NCI-H2081 treated with DMSO at 0.1 percent for 48 hours (cell line): ENCODE results near the gene SSBP3.
"Not testable (repeated sequence)": the region's sequence is repeated elsewhere in the genome, so short reads cannot be mapped to it uniquely, and the experiment has no call there.

ENCODE experiments used
- DNase-seq: peaks from one replicate; lab custom pipeline; 2025; lab: John Stamatoyannopoulos, UW

SSBP3 gene

DNA sequence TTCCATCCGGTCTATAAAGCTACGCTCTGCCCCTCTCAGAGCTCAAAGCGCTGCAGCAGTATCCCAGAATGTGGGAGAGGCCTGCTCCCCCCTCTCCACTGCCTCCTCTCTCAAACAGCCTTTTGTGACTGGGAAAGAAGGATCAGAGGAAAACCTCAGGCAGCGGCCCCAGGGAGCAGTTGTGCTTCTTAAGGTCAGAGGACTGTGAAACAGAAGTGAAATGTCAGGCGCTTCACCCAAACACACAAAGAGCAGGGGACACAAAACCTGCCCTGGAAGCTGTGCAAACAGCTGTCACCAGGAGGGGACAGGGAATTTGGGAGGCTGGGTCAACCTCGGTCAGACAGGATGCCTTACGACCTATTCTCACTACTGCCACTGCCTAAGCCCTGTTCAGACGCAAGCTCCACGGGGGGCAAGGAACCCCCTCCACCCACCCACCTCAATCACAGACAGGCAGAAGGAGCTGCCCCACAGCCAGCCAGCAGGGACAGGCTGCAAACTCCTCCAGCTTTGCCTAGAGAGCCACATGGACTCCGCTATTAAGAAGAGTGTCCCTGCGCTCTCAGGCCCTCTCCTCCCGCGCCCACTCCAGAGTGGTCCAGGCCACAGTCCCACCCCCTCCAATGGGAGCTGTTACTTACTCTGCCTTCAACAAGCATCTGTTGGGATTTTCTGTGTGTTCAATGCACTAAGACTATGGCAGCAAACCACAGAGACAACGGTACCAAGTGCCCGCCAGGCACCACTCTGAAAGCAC is 14.6 kb downstream of the SSBP3 start:
- no peak for DNase-seq

DNA sequence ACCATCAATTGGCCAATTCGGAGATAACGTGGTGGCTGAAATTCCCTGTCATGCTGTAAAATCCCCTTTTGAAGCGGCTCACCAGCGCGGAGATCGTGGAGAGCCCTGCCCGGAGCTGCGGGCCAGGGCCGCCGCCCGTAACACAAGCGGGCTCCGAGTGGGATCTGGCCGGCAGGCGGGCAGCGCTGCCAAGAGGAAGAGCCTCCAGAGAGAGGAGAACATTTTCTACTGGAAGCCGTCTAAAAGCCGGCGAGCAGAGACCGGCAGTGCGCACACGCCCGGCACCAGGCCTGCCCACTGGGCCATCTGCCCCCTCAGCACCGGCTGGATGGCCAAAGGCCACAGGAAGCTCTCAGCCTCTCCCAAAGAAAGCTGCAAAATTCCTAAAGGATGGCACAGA is 15.5 kb downstream of the SSBP3 start:
- DNase-seq: no peak

DNA sequence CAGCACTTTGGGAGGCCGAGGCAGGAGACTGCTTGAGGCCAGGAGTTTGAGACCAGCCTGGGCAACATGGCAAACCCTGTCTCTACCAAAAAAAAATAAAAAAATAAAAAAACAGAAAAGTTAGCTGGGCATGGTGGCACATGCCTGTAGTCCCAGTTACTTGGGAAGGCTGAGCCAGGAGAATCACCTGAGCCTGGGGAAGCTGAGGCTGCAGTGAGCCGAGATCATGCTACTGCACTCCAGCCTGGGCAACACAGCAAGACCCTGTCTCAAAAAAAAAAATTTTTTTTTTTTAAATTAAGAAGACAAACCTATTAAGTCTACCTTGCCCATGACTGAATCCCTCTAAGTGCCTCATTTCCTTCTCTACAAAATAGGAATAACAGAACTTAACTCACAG is 16.6 kb downstream of the SSBP3 start:
- DNase-seq: not testable (repeated sequence)

DNA sequence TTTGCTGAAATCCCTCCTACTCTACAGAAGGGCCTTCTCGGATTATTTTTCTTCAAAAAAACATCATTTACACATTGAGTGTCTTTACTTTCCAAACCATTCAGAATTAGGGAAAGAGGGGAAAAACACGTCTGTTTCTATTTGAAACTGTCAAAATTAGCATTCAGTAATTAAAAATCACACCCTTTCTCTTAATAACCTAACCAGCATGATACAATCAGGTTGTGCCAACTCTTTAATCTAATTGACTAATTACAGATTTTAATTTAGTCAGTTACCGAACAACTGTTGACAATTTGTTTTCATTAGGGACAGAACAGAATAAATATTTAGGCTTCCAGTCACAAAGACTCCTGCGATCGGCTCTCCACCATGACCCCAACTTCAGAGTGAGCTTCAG is 18.8 kb downstream of the SSBP3 start:
- DNase-seq: no peak

DNA sequence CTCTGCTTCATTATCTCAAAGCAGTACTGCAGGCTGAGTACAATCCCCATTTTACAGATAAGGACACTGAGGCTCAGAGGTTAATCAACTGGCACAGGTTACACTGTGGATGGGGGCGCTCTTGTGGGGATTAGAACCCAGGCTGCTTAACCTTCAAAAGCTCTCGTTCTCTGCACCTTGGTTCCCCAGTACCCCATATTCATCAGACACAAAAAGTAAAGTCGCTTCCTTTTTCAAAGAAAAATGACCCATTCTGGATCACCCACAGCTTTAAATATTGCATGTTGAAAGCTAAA is 20.5 kb downstream of the SSBP3 start:
- DNase-seq: no peak

DNA sequence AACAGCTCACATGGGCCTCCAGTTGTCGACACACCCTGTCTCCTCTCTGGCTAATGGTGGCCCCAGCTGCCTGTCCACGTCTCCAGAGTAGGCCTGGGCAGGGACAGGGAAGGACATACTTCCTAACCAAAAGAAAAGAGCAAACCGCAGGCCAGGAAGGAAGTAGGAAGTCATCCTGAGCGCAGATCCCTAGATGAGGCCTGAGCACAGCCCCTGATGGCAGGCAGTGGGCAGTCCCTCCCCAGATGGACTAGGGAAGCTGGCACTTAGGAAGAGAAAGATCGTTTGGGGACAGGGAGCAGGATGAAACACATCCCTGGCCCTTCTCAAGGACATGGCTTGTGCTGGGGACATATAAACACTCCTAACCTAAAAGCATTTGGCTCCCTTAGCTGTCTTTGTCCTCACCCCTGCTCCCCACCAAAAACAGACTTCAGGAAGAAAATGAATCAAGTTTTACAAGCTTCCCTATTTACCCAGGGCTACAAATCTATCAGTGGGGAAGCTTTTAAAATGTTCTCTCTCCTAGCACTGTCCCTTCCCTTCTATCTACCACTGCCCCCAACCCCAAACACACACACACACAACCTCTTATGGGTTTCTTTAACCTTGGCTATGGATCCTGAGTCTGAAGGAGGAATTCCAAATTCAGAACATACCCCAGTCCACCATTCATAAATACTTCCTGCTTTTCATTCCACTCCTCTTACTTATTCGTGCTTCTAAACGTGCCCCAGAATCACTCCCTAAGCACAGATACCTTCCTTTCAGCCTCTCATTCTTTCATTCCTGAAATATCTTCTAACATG is 21.1 kb downstream of the SSBP3 start:
- DNase-seq: no peak

DNA sequence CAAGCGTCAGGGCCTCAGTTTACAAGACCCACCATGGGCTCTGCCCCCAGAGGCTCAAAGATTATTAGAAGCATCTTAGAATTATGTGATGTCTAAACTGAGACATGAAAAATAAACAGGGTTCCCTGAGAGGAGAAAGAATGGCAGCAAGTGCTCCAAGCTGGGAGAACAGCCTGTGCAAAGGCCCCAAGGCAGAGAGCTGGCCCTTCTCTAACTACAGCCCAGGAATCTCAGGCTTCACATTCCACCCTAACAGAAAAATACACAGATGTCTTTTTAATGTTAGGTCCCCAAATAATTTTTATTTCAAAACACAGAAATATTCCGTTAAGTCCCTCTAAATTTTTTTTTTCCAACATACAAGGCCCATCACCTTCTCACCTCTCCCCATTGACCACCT is 21.7 kb downstream of the SSBP3 start:
- DNase-seq: no peak

DNA sequence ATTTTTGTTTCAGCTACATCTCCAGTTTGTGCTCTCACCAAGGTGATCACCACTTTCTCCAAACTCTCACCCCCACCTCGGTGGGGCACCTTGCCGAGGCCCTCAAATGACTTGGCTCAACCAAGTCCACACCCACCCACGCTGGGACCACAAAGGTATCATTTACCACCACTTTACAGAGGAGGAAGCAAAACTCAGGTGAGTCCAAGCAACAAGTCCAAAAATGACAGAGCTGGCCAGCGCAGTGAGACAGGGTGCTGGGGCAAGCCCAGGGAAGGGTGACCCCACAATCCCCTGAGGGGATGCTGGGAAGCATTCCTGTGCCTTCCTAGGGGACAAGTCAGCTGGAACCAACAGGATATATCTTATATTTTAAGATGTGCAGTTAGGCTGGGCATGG is 24.7 kb downstream of the SSBP3 start:
- no peak for DNase-seq

DNA sequence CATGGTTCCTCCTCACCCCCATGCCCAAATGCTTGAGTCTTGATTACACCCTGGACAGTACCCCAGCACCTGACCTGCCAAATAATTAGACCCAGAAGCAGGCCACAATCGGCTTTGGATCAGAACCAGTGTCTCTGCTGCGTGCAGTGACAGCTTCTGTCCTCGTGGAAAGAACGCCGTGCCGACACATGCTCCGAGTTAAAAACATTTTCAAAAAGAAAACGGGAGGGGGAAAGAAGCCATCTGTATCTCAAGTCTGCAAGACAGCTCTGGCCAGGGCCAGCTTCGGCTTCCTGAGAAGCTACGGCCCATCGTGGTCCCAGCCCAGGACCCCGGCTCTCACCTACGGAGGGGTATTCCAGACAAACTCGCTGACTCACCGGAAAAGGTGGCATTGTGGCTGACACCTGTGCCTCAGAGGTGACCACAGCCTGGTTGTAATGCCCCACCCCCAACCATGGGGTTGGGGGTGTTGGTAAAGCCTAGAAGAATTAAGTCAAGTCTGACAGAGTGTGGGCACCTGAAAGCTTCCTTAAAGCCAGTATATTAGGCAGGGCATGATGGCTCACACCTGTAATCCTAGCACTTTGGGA is 25.8 kb downstream of the SSBP3 start:
- DNase-seq: no peak

DNA sequence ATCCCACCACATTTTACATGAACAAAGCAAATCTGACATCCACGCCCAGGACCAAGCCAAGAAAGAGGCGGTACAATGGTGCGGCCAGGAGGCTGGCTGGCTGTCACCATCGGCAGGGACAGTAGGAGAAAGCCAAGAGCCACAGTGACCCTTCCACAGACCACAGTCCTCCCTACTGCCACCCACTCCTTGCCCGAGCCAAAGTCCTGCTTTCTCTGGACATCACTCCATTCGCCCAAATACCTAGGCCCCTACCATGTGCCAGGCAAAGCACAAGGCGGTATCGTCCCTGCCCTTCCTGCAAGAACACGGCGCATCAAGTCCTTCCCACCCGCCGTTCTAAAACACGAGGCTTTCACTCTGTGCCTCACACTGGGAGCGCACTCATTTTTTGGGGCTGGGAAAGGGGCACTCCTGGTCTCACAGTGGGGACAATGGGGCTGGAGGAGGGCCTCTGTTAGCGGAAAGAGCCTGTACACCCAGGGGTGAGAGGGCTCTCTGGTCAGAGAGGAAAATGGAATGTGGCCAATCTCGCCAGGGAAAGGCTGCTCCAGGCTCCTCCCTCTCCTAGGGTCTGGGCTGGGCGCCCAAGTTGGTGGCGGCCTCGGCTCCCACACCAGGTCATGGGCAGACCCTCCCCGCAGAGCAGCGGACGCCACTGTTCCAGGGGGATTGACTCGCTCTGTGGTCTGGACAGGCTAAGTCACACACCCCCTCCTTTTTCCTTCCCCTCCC is 26.5 kb downstream of the SSBP3 start:
- DNase-seq: no peak

DNA sequence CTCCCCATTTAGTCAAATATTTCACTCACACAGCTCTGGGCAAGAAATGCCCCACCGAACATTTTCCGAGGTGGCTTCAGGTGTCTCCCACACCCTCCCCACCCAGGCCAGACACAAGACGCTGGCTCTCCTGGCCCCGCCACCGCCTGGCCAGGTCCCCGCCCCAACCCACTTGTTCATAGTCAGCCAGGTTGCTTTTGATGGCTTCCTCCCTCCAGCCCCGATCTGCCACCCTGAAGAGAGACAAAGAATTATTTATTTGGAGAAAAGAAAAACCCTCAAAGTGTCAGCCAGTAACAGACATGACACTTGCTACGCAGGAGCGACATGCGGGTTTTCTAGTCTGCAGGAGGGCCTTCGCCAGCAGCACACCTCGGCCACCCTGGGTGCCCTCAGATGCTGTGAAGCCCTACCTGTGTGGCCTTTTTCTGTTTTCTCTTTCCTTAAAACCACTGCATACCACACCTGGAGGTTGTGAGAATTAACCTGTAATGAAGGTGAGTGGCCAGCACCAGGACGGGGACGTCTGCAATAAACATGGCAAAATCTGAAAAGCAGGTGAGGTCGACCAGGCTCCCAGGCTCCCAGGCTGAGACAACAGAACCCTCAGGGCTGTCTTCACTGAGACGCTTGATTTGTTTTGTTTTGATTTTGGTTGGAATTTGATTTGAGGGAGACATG is 27.2 kb downstream of the SSBP3 start:
- DNase-seq: no peak

DNA sequence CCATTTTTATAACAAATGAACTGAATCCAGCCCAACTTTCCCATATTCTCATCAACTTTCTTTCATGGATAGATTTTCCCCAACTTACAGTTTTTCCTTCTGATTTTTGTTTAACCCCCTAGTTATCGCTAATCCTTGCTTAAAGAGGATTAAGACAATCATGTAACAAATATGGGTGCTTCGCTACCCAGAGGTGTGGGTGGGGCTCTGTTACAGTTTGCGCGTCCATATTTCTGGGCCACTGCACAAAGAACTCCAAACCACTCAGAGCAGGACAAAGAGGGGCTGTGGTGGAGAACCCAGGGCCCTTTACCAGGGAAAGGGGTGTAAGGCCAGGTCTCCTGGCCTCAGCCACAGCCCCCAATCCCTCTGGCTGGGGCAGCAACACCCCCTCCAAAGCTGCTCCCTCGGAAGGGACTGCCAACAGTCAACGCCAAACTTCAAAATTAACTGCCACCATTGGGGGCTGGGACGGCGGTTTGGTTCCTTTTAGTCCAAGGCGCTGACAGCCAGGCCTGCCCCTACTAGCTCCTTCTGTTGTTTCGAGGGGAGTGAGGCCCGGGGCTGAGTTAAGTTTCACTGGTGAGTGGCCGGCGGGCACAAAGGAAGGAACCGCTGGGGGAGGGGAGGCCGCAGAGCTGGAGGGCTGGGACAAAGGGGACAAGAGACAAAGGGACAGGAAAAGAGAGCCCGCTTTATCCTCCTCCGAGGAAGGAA is 27.9 kb downstream of the SSBP3 start:
- DNase-seq: no peak

DNA sequence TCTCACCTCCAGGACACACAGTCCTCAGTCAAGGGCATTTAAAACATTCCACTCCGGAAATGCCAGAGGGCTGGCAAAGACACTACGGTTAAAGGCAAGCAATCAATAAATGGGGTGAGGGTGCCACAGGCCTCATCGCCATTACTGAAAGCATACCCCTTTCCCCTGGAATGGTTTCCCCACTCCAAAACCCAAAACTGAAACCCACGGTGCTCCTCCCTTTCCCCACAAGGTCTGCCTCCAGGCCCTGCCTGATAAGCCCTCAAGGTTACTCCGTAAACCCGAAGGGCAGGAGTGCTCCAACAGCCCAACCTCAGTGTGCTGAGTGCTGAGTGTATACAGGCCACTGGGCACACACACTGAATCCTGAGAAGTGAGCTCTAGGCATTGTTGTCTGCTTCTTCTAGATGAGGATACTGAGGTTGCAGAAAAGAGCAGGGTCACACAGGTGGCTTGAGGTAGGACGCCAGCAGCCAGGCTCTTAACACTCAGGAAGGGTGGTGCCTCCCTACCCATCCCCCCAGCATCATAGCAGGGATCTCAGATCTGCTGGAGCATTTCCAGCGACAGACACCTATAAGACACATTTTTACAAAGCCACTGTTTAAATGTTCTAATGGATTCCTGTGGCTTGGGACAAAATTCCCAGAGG is 29.0 kb downstream of the SSBP3 start:
- DNase-seq: no peak

DNA sequence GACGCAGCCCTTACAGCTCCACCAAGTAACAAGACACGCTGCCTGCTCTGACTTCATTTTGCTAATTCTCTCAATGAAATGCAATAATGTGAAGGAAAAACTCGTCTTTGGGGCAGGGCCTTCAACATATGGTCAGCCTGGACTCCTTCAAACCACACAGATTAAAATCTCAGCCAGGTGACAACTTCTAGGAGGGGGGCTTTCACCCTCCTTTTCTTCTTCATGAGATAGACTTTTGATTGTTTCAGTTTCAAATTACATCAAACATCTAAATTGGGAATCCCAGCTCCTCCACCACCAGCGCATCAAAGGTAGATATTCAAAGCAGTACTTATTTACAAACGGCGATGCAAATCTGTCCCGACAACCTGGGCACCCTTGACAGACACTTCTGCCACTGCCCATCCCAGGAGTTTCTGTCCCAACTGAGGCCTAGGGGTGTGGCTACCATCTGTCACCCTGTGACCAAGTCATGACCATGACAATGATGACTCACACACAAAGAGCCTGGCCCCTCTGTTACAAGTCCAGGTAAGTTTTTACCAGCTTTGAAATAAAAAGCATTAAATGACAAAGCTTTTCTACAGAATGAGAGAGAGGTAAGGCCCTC is 29.7 kb downstream of the SSBP3 start:
- no peak for DNase-seq

DNA sequence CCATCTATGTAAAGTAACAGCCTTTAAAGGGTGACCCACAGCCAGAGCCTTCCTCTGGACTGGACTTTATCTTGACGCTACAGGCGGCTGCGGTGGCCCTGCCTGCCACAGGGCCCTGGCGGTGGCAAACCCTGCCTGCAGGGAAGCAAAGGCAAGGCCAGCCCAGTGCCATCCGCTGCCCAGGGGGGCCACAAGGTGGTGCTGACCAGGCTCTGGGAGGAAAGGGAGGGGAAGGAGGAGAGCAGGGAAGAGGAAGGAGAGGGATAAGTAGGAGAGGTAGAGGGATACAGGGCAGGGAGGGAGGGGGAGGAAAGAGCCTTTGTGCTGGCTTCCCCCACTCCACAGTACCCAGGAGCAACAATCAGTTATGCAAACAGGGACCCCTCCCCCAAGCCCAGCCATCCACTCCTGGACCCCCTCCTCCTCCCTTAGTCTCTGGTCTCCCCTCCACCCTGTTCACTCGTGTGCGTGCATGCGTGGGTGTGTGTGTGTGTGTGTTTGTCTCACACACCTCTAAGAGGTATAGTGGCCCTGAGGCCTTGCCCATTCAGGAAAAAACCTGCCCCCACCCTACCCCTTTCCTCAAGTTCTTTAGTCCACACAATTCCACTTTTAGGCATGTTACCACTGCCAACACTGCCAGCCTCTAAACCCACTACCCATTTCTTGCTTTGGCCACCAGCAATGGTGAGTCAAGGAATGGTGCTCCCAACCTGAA is 30.3 kb downstream of the SSBP3 start:
- no peak for DNase-seq

DNA sequence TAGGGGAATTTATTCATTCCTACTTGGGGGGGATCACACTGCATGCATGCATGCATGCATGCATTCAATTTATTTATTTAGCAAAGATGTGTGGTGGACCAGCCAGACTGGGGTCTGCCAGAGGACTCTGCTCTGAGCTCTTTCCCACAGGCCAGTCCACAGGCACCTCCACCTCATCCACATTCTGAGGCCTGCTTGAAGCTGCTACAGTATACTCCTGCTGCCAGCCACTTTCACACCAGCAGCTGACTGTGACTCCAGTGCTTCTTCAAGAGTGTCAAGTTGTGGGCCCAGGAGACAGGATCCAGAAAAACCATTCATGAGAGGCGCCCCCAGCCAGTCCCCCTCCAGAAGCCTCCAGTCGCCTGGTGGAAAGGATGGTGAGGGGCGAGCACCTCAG is 30.9 kb downstream of the SSBP3 start:
- no peak for DNase-seq

DNA sequence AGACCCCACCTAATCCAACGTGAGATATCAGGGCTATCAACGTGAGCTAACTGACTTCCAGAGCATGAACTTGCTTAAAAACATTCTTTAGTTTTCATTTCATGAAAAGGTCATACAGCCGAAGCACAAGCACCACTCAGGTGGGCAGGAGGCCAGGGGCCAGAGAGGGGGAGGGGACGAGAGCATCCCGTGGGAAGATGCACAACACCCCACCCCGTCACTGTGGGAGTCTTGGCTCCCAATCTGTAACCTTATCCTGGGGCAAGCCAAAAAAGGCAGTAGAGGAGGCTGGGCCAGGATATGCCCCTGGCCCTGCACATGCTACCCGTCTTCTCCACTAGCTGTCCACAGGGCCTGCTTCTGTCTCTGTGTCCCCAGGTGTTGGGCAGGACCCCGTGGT is 31.4 kb downstream of the SSBP3 start:
- DNase-seq: no peak

DNA sequence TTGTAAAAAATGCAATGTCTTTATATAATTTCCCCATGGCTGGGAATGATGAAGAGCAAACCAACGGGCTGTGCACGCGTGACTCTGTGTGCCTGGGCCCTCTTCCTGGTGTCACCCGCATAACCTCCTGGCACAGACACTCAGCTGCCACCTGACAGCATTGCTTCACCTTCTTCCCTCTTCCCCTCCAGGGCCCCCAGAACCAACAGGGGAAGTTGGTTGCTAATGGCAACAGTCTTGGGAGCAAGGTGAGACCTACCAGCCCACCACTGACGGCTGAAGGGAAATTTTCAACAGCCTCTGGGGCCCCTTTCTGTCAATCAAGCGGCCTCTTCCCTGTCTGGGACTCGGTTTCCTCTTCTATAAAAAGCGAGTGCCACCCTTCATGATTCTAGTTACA is 33.2 kb downstream of the SSBP3 start:
- no peak for DNase-seq

DNA sequence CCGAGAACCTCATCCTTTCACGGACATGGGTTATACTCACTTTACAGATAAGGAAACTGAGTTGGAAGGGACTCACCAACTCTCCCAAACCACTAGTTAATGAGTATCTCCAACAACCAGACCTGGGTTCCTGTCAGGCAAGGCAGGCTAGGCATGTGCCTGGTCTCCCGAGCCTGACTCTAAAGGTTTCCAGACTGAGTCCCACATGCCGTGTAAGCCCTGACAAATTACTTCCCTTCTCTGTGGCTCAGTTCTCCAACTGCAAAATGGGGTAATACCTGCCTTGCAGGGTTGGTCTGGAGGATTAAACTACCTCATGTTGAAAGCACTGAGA is 34.3 kb downstream of the SSBP3 start:
- no peak for DNase-seq
